HG02870 (cell line): ENCODE measurements around the gene CSRP1.
A peak's percentile ranks its signal among the peaks of the same experiment; 100 is the strongest.
"Not testable (repeated sequence)": the region's sequence is repeated elsewhere in the genome, so short reads cannot be mapped to it uniquely, and the experiment has no call there.

Source experiments
- ATAC-seq: cut with Tn5 transposase; IDR thresholded peaks from one replicate; pipeline ENCODE4 v1.9.1; 2021; ENCODE audit warnings: mild to moderate bottlenecking, moderate library complexity; ENCODE audit not compliant: unreplicated experiment

The CSRP1 gene

GRCh38 chr1:201479201-201479730 lies 27.7 kb downstream of the CSRP1 start:
- ATAC-seq, result no peak

GRCh38 chr1:201478666-201479065 lies 28.3 kb downstream of the CSRP1 start:
- not testable (repeated sequence) for ATAC-seq

- ATAC-seq, result no peak
These were observed 30.1 kb downstream of the CSRP1 start for GRCh38 chr1:201476670-201477344.

GRCh38 chr1:201475915-201476669 lies 30.8 kb downstream of the CSRP1 start:
- no peak for ATAC-seq

- ATAC-seq, result no peak
These were observed 31.8 kb downstream of the CSRP1 start for GRCh38 chr1:201475130-201475529.

GRCh38 chr1:201473296-201473695 lies 33.6 kb downstream of the CSRP1 start:
- ATAC-seq, result no peak

GRCh38 chr1:201472321-201472720 lies 34.6 kb downstream of the CSRP1 start:
- not testable (repeated sequence) for ATAC-seq

GRCh38 chr1:201471772-201472171 lies 35.2 kb downstream of the CSRP1 start:
- ATAC-seq, result no peak

GRCh38 chr1:201470581-201470980 lies 36.3 kb downstream of the CSRP1 start:
- ATAC-seq, result no peak

GRCh38 chr1:201469645-201470074 lies 37.3 kb downstream of the CSRP1 start:
- ATAC-seq, result no peak

GRCh38 chr1:201468844-201469644 lies 37.9 kb downstream of the CSRP1 start, which contains the start of gene PHLDA3:
TSS of gene PHLDA3 (minus strand) at chr1:201469188. CDS start at chr1:201468786, 402 bp downstream.
- peak; percentile 77 for ATAC-seq

GRCh38 chr1:201468501-201468843 lies 38.5 kb downstream of the CSRP1 start:
- peak; percentile 29 for ATAC-seq

- no peak for ATAC-seq
These were observed 40.4 kb downstream of the CSRP1 start for GRCh38 chr1:201466492-201466891.

GRCh38 chr1:201465698-201466290 lies 41.1 kb downstream of the CSRP1 start:
- no peak for ATAC-seq

GRCh38 chr1:201463071-201463552 lies 43.8 kb downstream of the CSRP1 start:
- ATAC-seq, result no peak

- ATAC-seq, result no peak
These were observed 45.1 kb downstream of the CSRP1 start for GRCh38 chr1:201461645-201462441.

- ATAC-seq, result no peak
These were observed 45.9 kb downstream of the CSRP1 start for GRCh38 chr1:201460814-201461644.

- ATAC-seq, result no peak
These were observed 47.1 kb downstream of the CSRP1 start for GRCh38 chr1:201459775-201460174.

- ATAC-seq, result no peak
These were observed 47.9 kb downstream of the CSRP1 start for GRCh38 chr1:201459052-201459451.
